GM11168 (cell line): ENCODE data around the gene HS3ST3B1.

Source experiments
- in situ Hi-C: fragments of 300-500 bp; cut with MboI; formaldehyde crosslinking; loops from one replicate; pipeline ENCODE4 v1.12.0; 2022; ENCODE audit warnings: low sequenced_read_pairs; ENCODE audit not compliant: unreplicated experiment

The HS3ST3B1 gene

GRCh38 chr17:14395255-14395654 lies 94.4 kb downstream of the HS3ST3B1 start:
- in situ Hi-C loops: no loop called here

DNA sequence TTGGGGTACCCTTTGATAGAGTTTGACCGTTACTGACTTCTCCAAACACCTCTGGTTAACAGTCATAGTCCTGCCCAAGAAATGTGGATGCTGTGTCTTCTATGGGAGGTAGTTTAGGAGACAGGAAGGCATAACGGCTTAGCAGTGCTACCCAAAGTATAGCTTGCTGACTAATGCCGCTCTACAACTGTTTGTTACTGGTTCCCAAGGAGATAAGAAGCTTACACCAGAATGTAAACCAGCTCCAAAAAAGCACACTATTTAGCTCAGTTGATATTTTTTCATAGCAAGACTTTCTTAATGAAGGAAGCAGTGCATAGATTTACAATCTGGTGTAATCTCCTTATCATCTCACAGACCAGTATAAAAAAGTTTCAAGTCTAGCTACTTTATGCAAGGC lies 95.7 kb downstream of the HS3ST3B1 start:
- in situ Hi-C loops: no loop called here

DNA sequence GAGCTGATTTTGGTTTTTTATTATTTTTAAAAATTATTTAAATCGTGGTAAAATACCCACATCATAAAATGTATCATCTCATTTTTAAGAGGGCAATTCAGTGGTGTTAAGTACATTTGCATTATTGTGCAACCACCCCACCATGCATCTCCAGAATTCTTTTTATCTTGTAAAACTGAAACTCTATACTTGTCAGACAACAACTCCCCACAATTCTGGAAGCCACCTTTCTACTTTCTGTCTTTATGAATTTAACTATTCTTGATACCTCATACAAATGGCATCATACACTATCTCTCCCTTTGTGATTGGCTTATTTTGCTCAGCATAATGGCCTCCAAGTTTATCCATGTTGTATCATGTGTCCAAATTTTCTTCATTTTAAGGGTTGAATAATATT lies 97.9 kb downstream of the HS3ST3B1 start:
- in situ Hi-C loops: no loop called here
